GM12878 (cell line): ENCODE measurements around the gene COL4A5. TPM values are rescaled to one million over a fixed set of nuclear protein-coding genes. Genes with fewer than 3 reads are reported as not detected.

Source experiments
- ATAC-seq: fragments of 200-7000 bp; cut with Tn5 transposase; 3 replicates; pipeline ENCODE4 v1.9.1; 2020; ENCODE audit warnings: mild to moderate bottlenecking, moderate library complexity
- BruUV-seq: library from RNA; stranded (reverse); fragments of 400-500 nt; replicated peaks from 2 replicates; lab custom pipeline; 2021; lab: Mats Ljungman, UMichigan
- CTCF ChIA-PET: fragments of 300-600 bp; sonication (Branson Sonifier 250); formaldehyde crosslinking; extraction: SDS; loops from one replicate; lab custom pipeline; 2021; ENCODE audit warnings: inconsistent platforms; lab: Yijun Ruan, JAX
- POLR2A ChIA-PET: fragments of 350-600 bp; formaldehyde crosslinking; extraction: SDS; loops from one replicate; lab custom pipeline; 2021; ENCODE audit warnings: inconsistent platforms; lab: Charles Lee
- RAD21 ChIA-PET: fragments of 300-600 bp; sonication (Branson Sonifier 250); formaldehyde crosslinking; loops from one replicate; lab custom pipeline; 2023; ENCODE audit warnings: antibody characterized with exemption; ENCODE audit not compliant: unreplicated experiment; lab: Charles Lee
- SMC1A ChIA-PET: fragments of 300-600 bp; sonication (Branson Sonifier 250); formaldehyde crosslinking; loops from one replicate; lab custom pipeline; 2023; ENCODE audit not compliant: unreplicated experiment, uncharacterized antibody; lab: Charles Lee
- DNase-seq: peaks from one replicate; pipeline ENCODE4 v3.0.0-alpha.2; 2011; ENCODE audit warnings: low read depth, low spot score
- FAIRE-seq: peaks from 3 replicates; lab custom pipeline; 2011; peaks lifted over from hg19 to GRCh38; lab: Jason Lieb, UNC
- H2AFZ ChIP-seq: 2 replicates; pipeline ENCODE4 v1.6.0; 2011; ENCODE audit warnings: low read depth, low read length, control low read depth; ENCODE audit not compliant: control insufficient read depth
- H3K27ac ChIP-seq: 2 replicates; pipeline ENCODE4 v1.5.1; 2011; ENCODE audit warnings: control low read depth; ENCODE audit not compliant: control insufficient read depth, insufficient read depth
- H3K27me3 ChIP-seq, 2 experiments: replicated peaks in 1 of 2; 2 replicates each; pipeline versions ENCODE4 v1.6.0 to v1.6.1; 2011; ENCODE audit warnings: low read length in 1 of 2; ENCODE audit not compliant: control insufficient read depth in 2 of 2, insufficient read depth in 2 of 2
- H3K36me3 ChIP-seq, 2 experiments: 2 replicates each; pipeline ENCODE4 v1.5.1; 2011; ENCODE audit warnings: low read length in 1 of 2; ENCODE audit not compliant: control insufficient read depth in 2 of 2, insufficient read depth in 2 of 2
- H3K4me1 ChIP-seq: 2 replicates; pipeline ENCODE4 v1.6.1; 2011; ENCODE audit warnings: mild to moderate bottlenecking, low read length, moderate library complexity, mixed read lengths; ENCODE audit not compliant: control insufficient read depth, insufficient read depth
- H3K4me2 ChIP-seq: 2 replicates; pipeline ENCODE4 v1.6.0; 2011; ENCODE audit warnings: control low read depth; ENCODE audit not compliant: control insufficient read depth, insufficient read depth
- H3K4me3 ChIP-seq: fragments of 200-600 bp; sonication (generic); 2 replicates; pipeline ENCODE4 v1.5.1; 2016
- H3K79me2 ChIP-seq: 2 replicates; pipeline ENCODE4 v1.6.0; 2011; ENCODE audit warnings: low read length; ENCODE audit not compliant: control insufficient read depth, insufficient read depth
- H3K9ac ChIP-seq: 2 replicates; pipeline ENCODE4 v1.8.0; 2011; ENCODE audit warnings: low read length, control low read depth, mixed read lengths; ENCODE audit not compliant: control insufficient read depth, insufficient read depth
- H3K9me3 ChIP-seq: replicated peaks from 3 replicates; pipeline ENCODE4 v1.5.1; 2011; ENCODE audit warnings: mild to moderate bottlenecking, low read length; ENCODE audit not compliant: control insufficient read depth, insufficient read depth
- H4K20me1 ChIP-seq: 2 replicates; pipeline ENCODE4 v1.6.0; 2011; ENCODE audit not compliant: control insufficient read depth, insufficient read depth
- BCL3 ChIP-seq: IDR thresholded peaks from 2 replicates; pipeline ENCODE4 v1.6.1; 2011; ENCODE audit warnings: borderline replicate concordance, low read depth, mild to moderate bottlenecking, moderate library complexity, low read length; ENCODE audit not compliant: insufficient read depth, poor library complexity, severe bottlenecking
- CEBPB ChIP-seq, 2 experiments: fragments of 150-350 bp in 1 of 2; IDR thresholded peaks; 2 replicates each; pipeline ENCODE4 v1.6.1; 2012 to 2014; ENCODE audit warnings: low read depth in 2 of 2, low read length in 2 of 2, borderline replicate concordance in 1 of 2, inconsistent platforms in 1 of 2
- CREM ChIP-seq: IDR thresholded peaks from 2 replicates; pipeline ENCODE4 v1.6.1; 2014; ENCODE audit warnings: antibody characterized with exemption, low read depth
- MLLT1 ChIP-seq: fragments of 450-650 bp; IDR thresholded peaks from 2 replicates; pipeline ENCODE4 v1.6.1; 2016; ENCODE audit warnings: mild to moderate bottlenecking
- MTA2 ChIP-seq: fragments of 450-650 bp; IDR thresholded peaks from 2 replicates; pipeline ENCODE4 v1.6.1; 2016; ENCODE audit warnings: low read depth, mild to moderate bottlenecking, moderate library complexity
- MXI1 ChIP-seq: fragments of 150-350 bp; IDR thresholded peaks from 2 replicates; pipeline ENCODE4 v1.6.1; 2011; ENCODE audit warnings: low read depth, mild to moderate bottlenecking, inconsistent platforms, low read length, improper control_type of control experiment
- NBN ChIP-seq: fragments of 450-650 bp; IDR thresholded peaks from 2 replicates; pipeline ENCODE4 v1.6.1; 2016
- SIN3A ChIP-seq: IDR thresholded peaks from 2 replicates; pipeline ENCODE4 v1.6.1; 2012; ENCODE audit warnings: low read depth, low read length, improper control_type of control experiment
- SMAD5 ChIP-seq: IDR thresholded peaks from 2 replicates; pipeline ENCODE4 v1.6.1; 2016; ENCODE audit warnings: antibody characterized with exemption, low read depth
- USF2 ChIP-seq: IDR thresholded peaks from 2 replicates; pipeline ENCODE4 v1.6.1; 2011; ENCODE audit warnings: low read depth, low read length, improper control_type of control experiment, borderline replicate concordance
- WGBS: methylation state at CpG from one replicate; pipeline ENCODE4 v1.1.6; 2016; ENCODE audit warnings: low lambda C conversion rate; ENCODE audit not compliant: insufficient replicate concordance, insufficient coverage; ENCODE audit errors: missing lambda C conversion rate; 5-methylcytosine and 5-hydroxymethylcytosine counted together
- in situ Hi-C: fragments of 300-500 bp; cut with MboI; formaldehyde crosslinking; loops from 9 replicates; pipeline ENCODE4 v1.14.3; 2018; ENCODE audit warnings: mixed read lengths
- intact Hi-C: fragments of 100-400 bp; cut with micrococcal nuclease; formaldehyde crosslinking; loops from one replicate; pipeline ENCODE4 v1.14.2; 2022; ENCODE audit not compliant: unreplicated experiment
- polyA plus RNA-seq, 11 experiments: library from polyadenylated mRNA; depleted of rRNA in 4 of 11; unstranded in 6 of 11; stranded (reverse) in 5 of 11; fragments of >200 nt; fragmentation: Nextera tagmentation in 4 of 11; fragmentation: Illumina TruSeq in 1 of 11; extraction: Ambion mirVana in 4 of 11; extraction: Trizol in 1 of 11; gene quantifications; 1 replicate in 1 of 11; 2 replicates in 10 of 11; pipeline versions ENCODE4 v1.2.1 to v1.2.3, GENCODE V29; 2011 to 2016; ENCODE audit warnings: inconsistent platforms in 2 of 11, missing spikeins in 2 of 11, low read depth in 1 of 11
- total RNA-seq, 4 experiments: library from RNA; depleted of rRNA in 3 of 4; stranded (reverse); fragments of >200 nt in 3 of 4; fragmentation: Illumina TruSeq in 1 of 4; extraction: Trizol in 1 of 4; gene quantifications; 2 replicates each; pipeline versions ENCODE4 v1.2.1 to v1.2.3, GENCODE V29; 2013 to 2021
- TF ChIP-seq, protein P1 (sequence below): fragments of 150-350 bp; IDR thresholded peaks from 2 replicates; pipeline ENCODE4 v1.6.1; 2014; ENCODE audit warnings: mild to moderate bottlenecking, low read depth, low read length
- TF ChIP-seq, protein P2 (sequence below): fragments of 450-650 bp; IDR thresholded peaks from 2 replicates; pipeline ENCODE4 v1.6.1; 2018; ENCODE audit warnings: borderline replicate concordance, mild to moderate bottlenecking; ENCODE audit not compliant: partially characterized antibody
- TF ChIP-seq, protein P3 (sequence below): fragments of 450-650 bp; formaldehyde crosslinking; IDR thresholded peaks from 2 replicates; pipeline ENCODE4 v1.4.0; 2022; ENCODE audit warnings: mild to moderate bottlenecking, moderate library complexity

COL4A5 gene
- total and polyA plus RNA-seq, 10 of the 15 experiments (the other 5 are each of a cell fraction or from before 2014, with no cell fraction given): 0.13 to 2.8 (median 0.38) TPM; not detected in 1

GRCh38 chrX:108396986-108397385 is 42.7 kb upstream of the COL4A5 start:
- no peak overlapping the region for H3K4me2 ChIP-seq
- no peaks in the 10 kb centered on the region for H3K9me3 ChIP-seq
- FAIRE-seq (no peak), DNase-seq (no peak), ATAC-seq (no peak)
- WGBS: 43% methylated on average over 1 of the region's 1 CpG
- no peaks in the 10 kb centered on the region for H3K79me2 ChIP-seq
- no peaks in the 10 kb centered on the region for H3K4me1 ChIP-seq
- no peaks in the 10 kb centered on the region for H3K36me3 ChIP-seq
- intact Hi-C loops: no loop called here
- H3K27ac ChIP-seq: no peak overlapping the region
- no peak overlapping the region for H3K4me3 ChIP-seq
- POLR2A ChIA-PET: no interaction called here
- no peak overlapping the region for H2AFZ ChIP-seq
- RAD21 ChIA-PET: no interaction called here
- SMC1A ChIA-PET: no interaction called here
- no TSS peak for BruUV-seq
- H3K9ac ChIP-seq: no peak overlapping the region
- CTCF ChIA-PET: no interaction called here
- in situ Hi-C loops: no loop called here
- no peaks in the 10 kb centered on the region for H3K27me3 ChIP-seq
- no peaks in the 10 kb centered on the region for H4K20me1 ChIP-seq
- TF ChIP-seq MTA2 (no peak), CREM (no peak), USF2 (no peak), BCL3 (no peak), SIN3A (no peak), CEBPB (IDR thresholded peaks at IDR 0.05; ENCODE audit: borderline replicate concordance in 1 of 2, low read depth in 2 of 2, low read length in 2 of 2) (no peak), MLLT1 (no peak), MXI1 (no peak), NBN (no peak), SMAD5 (no peak)
- TF ChIP-seq, protein P1, sequence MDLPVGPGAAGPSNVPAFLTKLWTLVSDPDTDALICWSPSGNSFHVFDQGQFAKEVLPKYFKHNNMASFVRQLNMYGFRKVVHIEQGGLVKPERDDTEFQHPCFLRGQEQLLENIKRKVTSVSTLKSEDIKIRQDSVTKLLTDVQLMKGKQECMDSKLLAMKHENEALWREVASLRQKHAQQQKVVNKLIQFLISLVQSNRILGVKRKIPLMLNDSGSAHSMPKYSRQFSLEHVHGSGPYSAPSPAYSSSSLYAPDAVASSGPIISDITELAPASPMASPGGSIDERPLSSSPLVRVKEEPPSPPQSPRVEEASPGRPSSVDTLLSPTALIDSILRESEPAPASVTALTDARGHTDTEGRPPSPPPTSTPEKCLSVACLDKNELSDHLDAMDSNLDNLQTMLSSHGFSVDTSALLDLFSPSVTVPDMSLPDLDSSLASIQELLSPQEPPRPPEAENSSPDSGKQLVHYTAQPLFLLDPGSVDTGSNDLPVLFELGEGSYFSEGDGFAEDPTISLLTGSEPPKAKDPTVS: no peak
- TF ChIP-seq, protein P2, sequence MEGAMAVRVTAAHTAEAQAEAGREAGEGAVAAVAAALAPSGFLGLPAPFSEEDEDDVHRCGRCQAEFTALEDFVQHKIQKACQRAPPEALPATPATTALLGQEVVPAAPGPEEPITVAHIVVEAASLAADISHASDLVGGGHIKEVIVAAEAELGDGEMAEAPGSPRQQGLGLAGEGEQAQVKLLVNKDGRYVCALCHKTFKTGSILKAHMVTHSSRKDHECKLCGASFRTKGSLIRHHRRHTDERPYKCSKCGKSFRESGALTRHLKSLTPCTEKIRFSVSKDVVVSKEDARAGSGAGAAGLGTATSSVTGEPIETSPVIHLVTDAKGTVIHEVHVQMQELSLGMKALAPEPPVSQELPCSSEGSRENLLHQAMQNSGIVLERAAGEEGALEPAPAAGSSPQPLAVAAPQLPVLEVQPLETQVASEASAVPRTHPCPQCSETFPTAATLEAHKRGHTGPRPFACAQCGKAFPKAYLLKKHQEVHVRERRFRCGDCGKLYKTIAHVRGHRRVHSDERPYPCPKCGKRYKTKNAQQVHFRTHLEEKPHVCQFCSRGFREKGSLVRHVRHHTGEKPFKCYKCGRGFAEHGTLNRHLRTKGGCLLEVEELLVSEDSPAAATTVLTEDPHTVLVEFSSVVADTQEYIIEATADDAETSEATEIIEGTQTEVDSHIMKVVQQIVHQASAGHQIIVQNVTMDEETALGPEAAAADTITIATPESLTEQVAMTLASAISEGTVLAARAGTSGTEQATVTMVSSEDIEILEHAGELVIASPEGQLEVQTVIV: no peak
- TF ChIP-seq, protein P3, sequence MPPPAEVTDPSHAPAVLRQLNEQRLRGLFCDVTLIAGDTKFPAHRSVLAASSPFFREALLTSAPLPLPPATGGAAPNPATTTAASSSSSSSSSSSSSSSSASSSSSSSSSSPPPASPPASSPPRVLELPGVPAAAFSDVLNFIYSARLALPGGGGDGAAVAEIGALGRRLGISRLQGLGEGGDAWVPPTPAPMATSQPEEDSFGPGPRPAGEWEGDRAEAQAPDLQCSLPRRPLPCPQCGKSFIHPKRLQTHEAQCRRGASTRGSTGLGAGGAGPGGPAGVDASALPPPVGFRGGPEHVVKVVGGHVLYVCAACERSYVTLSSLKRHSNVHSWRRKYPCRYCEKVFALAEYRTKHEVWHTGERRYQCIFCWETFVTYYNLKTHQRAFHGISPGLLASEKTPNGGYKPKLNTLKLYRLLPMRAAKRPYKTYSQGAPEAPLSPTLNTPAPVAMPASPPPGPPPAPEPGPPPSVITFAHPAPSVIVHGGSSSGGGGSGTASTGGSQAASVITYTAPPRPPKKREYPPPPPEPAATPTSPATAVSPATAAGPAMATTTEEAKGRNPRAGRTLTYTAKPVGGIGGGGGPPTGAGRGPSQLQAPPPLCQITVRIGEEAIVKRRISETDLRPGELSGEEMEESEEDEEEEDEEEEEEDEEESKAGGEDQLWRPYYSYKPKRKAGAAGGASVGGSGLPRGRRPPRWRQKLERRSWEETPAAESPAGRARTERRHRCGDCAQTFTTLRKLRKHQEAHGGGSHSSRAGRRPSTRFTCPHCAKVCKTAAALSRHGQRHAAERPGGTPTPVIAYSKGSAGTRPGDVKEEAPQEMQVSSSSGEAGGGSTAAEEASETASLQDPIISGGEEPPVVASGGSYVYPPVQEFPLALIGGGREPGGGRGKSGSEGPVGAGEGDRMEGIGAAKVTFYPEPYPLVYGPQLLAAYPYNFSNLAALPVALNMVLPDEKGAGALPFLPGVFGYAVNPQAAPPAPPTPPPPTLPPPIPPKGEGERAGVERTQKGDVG (CRISPR knock-in tag): no peak
